Natural killer cell (primary cell): ENCODE data around the gene TIMM10. TPM values are rescaled to one million over a fixed set of nuclear protein-coding genes. Genes with fewer than 3 reads are reported as not detected.

Source experiments
- ATAC-seq, 3 donors: fragments of 150-1000 bp in 2 of 3; fragments of 200-7000 bp in 1 of 3; cut with Tn5 transposase; 1 replicate in 1 of 3; 2 replicates in 2 of 3; pipeline ENCODE4 v1.10.0; 2021; ENCODE audit warnings: mild to moderate bottlenecking in 2 of 3, moderate library complexity in 2 of 3
- DNase-seq, 2 donors: peaks; one replicate each; pipeline versions ENCODE4 v3.0.0 to v3.0.0-alpha.2; 2013 to 2021; ENCODE audit warnings: mixed read lengths in 1 of 2
- H3K27ac ChIP-seq: one replicate; pipeline ENCODE4 v1.5.1; 2013; ENCODE audit warnings: mild to moderate bottlenecking, low read length
- H3K27me3 ChIP-seq: one replicate; pipeline ENCODE4 v1.6.1; 2013; ENCODE audit warnings: low read length; ENCODE audit not compliant: control insufficient read depth, insufficient read depth
- H3K36me3 ChIP-seq: one replicate; pipeline ENCODE4 v1.6.1; 2013; ENCODE audit warnings: low read length; ENCODE audit not compliant: control insufficient read depth, insufficient read depth
- H3K4me1 ChIP-seq: one replicate; pipeline ENCODE4 v1.6.1; 2013; ENCODE audit warnings: low read length; ENCODE audit not compliant: control insufficient read depth, insufficient read depth
- H3K4me3 ChIP-seq: one replicate; pipeline ENCODE4 v1.5.1; 2013; ENCODE audit warnings: low read length
- H3K9me3 ChIP-seq: one replicate; pipeline ENCODE4 v1.6.1; 2013; ENCODE audit warnings: low read length; ENCODE audit not compliant: control insufficient read depth, insufficient read depth
- H3K27ac Mint-ChIP-seq, 2 donors: one replicate each; pipeline ENCODE4 v1.8.0; 2022; ENCODE audit warnings: mild to moderate bottlenecking in 2 of 2, mixed read lengths in 2 of 2, moderate library complexity in 1 of 2
- H3K27me3 Mint-ChIP-seq, 2 donors: one replicate each; pipeline ENCODE4 v1.8.0; 2022; ENCODE audit warnings: low read depth in 2 of 2, mixed read lengths in 2 of 2
- H3K36me3 Mint-ChIP-seq: one replicate; pipeline ENCODE4 v1.8.0; 2022; ENCODE audit warnings: mixed read lengths
- H3K4me1 Mint-ChIP-seq, 2 donors: one replicate each; pipeline ENCODE4 v1.8.0; 2022; ENCODE audit warnings: mixed read lengths in 2 of 2
- H3K4me3 Mint-ChIP-seq: one replicate; pipeline ENCODE4 v1.8.0; 2022; ENCODE audit warnings: mild to moderate bottlenecking, moderate library complexity, mixed read lengths
- H3K9me3 Mint-ChIP-seq, 2 donors: one replicate each; pipeline ENCODE4 v1.8.0; 2022; ENCODE audit warnings: mixed read lengths in 2 of 2
- WGBS: methylation state at CpG from one replicate; pipeline ENCODE4 v1.1.7; 2013; ENCODE audit warnings: missing lambda C conversion rate; ENCODE audit not compliant: insufficient coverage; 5-methylcytosine and 5-hydroxymethylcytosine counted together
- intact Hi-C: fragments of 100-400 bp; cut with micrococcal nuclease; formaldehyde crosslinking; loops from one replicate; pipeline ENCODE4 v1.14.2; 2022
- total RNA-seq, 4 donors: library from RNA; stranded (reverse); fragments of 120-200 nt in 1 of 4; gene quantifications; one replicate each; pipeline versions ENCODE4 v1.2.3 to v1.2.4, GENCODE V29; 2013 to 2022
- TF ChIP-seq, protein P1 (sequence below): fragments of 200-600 bp; IDR thresholded peaks from one replicate; pipeline ENCODE4 v1.8.0; 2022; ENCODE audit warnings: antibody characterized with exemption

Gene TIMM10
- total RNA-seq, 3 donors from 2014 or later (not counting 1 experiment from before 2014, with no cell fraction given) = 15.0 to 18.8 (median 17.1) TPM

DNA sequence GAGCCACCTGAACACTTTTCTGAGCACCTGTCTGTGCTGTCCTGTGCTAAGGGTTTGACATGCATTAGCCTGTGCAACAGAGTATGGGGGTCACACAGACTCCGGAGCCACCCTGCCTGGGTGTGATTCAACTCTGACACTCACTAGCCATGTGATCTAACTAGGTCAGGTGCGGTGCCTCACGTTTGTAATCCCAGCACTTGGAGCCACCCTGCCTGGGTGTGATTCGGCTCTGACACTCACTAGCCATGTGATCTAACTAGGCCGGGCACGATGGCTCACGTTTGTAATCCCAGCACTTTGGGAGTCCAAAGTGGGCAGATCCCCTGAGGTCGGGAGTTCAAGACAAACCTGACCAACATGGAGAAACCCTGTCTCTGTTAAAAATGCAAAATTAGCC, 25.5 kb upstream of the TIMM10 start:
- no peak for ATAC-seq
- Mint-ChIP-seq H3K4me1 (peaks cover 4 to 7% of the 10 kb centered on the region in 2 donors), H3K27me3 (no peaks in the 10 kb centered on the region), H3K4me3 (no peak overlapping the region), H3K27ac (no peak overlapping the region), H3K9me3 (no peaks in the 10 kb centered on the region), H3K36me3 (peaks cover 17% of the 10 kb centered on the region)
- intact Hi-C loops = no loop called here
- Histone ChIP-seq H3K4me3 (no peak overlapping the region), H3K9me3 (no peaks in the 10 kb centered on the region), H3K4me1 (no peaks in the 10 kb centered on the region), H3K36me3 (peaks cover 81% of the 10 kb centered on the region), H3K27ac (no peak overlapping the region), H3K27me3 (no peaks in the 10 kb centered on the region)
- TF ChIP-seq, protein P1, sequence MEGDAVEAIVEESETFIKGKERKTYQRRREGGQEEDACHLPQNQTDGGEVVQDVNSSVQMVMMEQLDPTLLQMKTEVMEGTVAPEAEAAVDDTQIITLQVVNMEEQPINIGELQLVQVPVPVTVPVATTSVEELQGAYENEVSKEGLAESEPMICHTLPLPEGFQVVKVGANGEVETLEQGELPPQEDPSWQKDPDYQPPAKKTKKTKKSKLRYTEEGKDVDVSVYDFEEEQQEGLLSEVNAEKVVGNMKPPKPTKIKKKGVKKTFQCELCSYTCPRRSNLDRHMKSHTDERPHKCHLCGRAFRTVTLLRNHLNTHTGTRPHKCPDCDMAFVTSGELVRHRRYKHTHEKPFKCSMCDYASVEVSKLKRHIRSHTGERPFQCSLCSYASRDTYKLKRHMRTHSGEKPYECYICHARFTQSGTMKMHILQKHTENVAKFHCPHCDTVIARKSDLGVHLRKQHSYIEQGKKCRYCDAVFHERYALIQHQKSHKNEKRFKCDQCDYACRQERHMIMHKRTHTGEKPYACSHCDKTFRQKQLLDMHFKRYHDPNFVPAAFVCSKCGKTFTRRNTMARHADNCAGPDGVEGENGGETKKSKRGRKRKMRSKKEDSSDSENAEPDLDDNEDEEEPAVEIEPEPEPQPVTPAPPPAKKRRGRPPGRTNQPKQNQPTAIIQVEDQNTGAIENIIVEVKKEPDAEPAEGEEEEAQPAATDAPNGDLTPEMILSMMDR = no peak
- DNase-seq = no peak
- WGBS = 91% methylated on average over 8 of the region's 8 CpGs

DNA sequence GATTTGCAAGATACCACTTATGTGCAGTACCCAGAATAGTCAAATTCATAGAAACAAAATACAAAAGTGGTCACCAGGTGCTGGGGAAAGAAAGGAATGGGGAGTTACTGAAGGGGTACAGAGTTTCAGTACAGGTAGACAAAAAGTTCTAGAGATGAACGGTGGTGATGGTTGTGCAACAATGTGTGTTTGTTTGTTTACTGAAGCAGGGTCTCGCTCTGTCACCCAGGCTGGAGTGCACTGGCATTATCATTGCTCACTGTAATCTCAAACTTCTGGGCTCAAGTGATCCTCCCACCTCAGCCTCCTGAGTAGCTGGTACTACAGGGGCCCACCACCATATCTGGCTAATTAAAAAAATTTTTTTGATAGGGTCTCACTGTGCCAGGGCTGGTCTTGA, 24.8 kb upstream of the TIMM10 start:
- H3K27ac Mint-ChIP-seq = no peak overlapping the region
- Histone ChIP-seq H3K27me3 (no peaks in the 10 kb centered on the region), H3K36me3 (peaks cover 87% of the 10 kb centered on the region), H3K9me3 (no peaks in the 10 kb centered on the region), H3K27ac (no peak overlapping the region), H3K4me3 (no peak overlapping the region), H3K4me1 (no peaks in the 10 kb centered on the region)
- 96% methylated on average over 2 of the region's 2 CpGs for WGBS
- ATAC-seq (no peak), DNase-seq (no peak)
- peaks cover 0 to 4% of the 10 kb centered on the region in 2 donors for H3K4me1 Mint-ChIP-seq
- H3K27me3 Mint-ChIP-seq = no peaks in the 10 kb centered on the region
- no peak overlapping the region for H3K4me3 Mint-ChIP-seq
- intact Hi-C loops = no loop called here
- no peaks in the 10 kb centered on the region for H3K9me3 Mint-ChIP-seq
- H3K36me3 Mint-ChIP-seq = peaks cover 17% of the 10 kb centered on the region
- TF ChIP-seq, protein P1 = no peak

DNA sequence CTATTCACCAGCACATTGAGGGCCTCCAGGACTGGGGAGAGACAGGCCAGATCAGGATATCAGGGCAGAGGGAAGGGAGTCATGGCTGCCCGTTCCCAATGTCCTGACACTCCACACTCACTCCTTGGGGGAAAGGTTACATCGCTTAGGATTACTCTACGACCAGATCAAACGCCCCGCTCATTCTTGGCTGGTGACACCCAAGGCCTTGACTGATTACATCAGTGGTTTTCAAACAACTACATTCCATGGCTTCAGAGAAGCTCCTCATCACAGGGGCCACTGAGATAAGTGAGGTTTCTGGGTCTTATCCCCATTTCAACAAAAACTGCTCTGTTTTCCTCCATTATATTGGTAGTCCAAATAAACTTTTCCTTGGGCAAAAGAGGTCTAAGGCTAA, 21.9 kb upstream of the TIMM10 start:
- Histone ChIP-seq H3K4me3 (no peak overlapping the region), H3K9me3 (no peaks in the 10 kb centered on the region), H3K36me3 (peaks cover 75% of the 10 kb centered on the region), H3K4me1 (peaks cover 7% of the 10 kb centered on the region), H3K27ac (no peak overlapping the region), H3K27me3 (no peaks in the 10 kb centered on the region)
- no peak for DNase-seq
- intact Hi-C loops = no loop called here
- no peak for ATAC-seq
- H3K4me3 Mint-ChIP-seq = no peak overlapping the region
- H3K4me1 Mint-ChIP-seq = peaks cover 0 to 4% of the 10 kb centered on the region in 2 donors
- TF ChIP-seq, protein P1 = no peak
- peaks cover 17% of the 10 kb centered on the region for H3K36me3 Mint-ChIP-seq
- 96% methylated on average over 5 of the region's 5 CpGs for WGBS
- no peaks in the 10 kb centered on the region for H3K9me3 Mint-ChIP-seq
- no peak overlapping the region for H3K27ac Mint-ChIP-seq
- no peaks in the 10 kb centered on the region for H3K27me3 Mint-ChIP-seq

DNA sequence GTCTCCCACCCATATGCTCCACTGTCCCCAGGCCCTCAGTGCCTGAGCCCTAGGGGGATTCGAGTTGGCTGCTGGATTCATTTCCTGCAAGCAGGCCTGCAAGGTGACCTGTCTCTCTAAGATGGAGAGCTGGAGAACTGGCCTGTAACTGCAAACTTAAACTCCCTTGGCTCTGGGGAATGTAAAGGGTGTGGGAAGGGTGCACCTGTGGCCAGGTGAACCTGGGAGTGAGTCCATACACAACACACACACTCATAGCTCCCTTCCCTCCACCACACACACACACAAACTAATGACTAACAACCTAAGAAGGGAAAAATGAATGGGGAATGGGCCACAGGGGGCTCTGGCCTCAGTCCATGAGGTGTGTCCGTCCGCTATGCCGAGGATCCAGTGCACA, 21.4 kb upstream of the TIMM10 start:
- WGBS = 94% methylated on average over 4 of the region's 4 CpGs
- no peak overlapping the region for H3K27ac Mint-ChIP-seq

More for the DNA sequence above, 21.4 kb upstream of the TIMM10 start:
- TF ChIP-seq, protein P1 = no peak
- H3K9me3 ChIP-seq = no peaks in the 10 kb centered on the region
- H3K27ac ChIP-seq = no peak overlapping the region
- intact Hi-C loops = no loop called here
- H3K4me3 Mint-ChIP-seq = no peak overlapping the region
- H3K36me3 ChIP-seq = peaks cover 72% of the 10 kb centered on the region
- H3K4me1 ChIP-seq = peaks cover 13% of the 10 kb centered on the region
- no peaks in the 10 kb centered on the region for H3K27me3 ChIP-seq
- H3K36me3 Mint-ChIP-seq = peaks cover 17% of the 10 kb centered on the region
- H3K4me1 Mint-ChIP-seq = peaks cover 0 to 8% of the 10 kb centered on the region in 2 donors
- ATAC-seq (no peak), DNase-seq (no peak)
- no peak overlapping the region for H3K4me3 ChIP-seq
- H3K9me3 Mint-ChIP-seq = no peaks in the 10 kb centered on the region
- H3K27me3 Mint-ChIP-seq = no peaks in the 10 kb centered on the region
